NCI-H2107 treated with DMSO at 0.1 percent for 48 hours (cell line): ENCODE results near the gene PROB1.

Source experiments
- DNase-seq: peaks from one replicate; lab custom pipeline; 2025; ENCODE audit not compliant: unreplicated experiment; lab: John Stamatoyannopoulos, UW

The PROB1 gene

DNA sequence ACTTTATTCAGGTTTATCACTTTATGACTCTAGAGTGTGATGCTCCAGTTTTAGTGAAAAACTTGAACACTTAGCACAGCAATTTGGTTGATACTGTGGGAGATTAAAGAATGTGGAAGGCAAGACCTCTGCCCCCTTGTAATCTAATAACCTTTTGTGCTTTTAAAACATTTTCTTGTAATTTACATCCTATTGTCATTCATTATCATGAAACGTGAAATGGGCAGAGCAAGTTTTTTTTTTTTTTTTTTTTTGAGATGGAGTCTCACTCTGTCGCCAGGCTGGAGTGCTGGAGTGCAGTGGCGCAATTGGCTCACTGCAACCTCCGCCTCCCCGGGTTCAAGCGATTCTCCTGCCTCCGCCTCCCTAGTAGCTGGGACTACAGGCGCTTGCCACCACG, 51.4 kb downstream of the PROB1 start:
- DNase-seq, result no peak

DNA sequence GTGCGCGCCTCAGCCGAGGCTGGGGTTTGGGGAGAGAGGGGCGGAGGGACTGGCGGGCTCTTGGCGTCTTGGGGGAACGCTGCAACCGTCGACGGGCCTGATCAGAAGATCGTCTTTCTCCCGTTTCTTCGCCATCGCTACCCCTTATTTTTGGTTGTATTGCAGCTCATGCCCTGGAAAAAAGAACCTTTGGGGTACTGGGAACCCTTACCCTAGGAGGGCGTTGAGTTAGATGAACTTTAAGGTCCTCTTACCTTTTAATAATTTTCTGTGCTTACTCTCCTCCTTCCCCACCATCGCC, 52.5 kb downstream of the PROB1 start:
- DNase-seq, result no peak

DNA sequence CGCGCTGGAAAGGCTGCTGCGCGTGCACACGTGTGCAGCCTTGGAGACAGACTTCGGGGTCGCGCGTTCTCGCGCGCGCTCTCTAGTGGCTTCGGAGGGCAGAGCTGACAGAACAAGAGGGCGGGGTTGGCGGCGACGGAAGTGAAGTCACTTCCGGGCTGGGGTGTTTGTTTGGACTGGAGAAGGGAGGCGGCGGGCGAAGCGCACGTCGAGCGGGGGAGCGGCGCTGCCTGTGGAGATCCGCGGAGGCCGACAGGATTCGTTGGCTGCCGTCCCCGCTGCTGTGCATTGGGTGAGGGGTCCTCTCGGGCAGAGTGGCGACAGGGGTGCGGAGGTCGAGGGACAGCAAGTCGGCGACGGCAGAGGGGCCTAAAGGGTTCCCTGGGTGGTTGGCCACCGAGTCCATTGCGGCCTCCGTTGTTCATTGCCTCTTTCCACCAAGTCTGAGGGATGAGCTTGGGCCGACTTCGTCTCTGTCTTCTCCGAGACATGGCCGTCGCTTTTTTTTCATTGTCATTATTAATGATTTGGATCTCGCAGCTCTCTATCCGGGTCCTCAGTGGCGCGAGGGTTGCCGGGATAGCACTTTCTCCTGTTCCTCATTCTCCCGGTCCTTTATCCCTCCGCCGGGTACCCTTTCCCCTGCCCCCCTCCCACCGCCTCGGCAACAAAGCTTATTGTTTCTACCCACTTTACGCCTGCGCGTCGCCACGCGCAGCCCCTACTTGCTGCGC, 53.0 kb downstream of the PROB1 start, which contains the start of gene PAIP2:
Gene PAIP2 (plus strand): TSS at position 166 of the 734 bp plus-strand sequence. CDS start 21,931 bp downstream, outside the sequence.
- DNase-seq, result peak; percentile 81

GRCh38 chr5:139341187-139341688, 53.7 kb downstream of the PROB1 start:
- DNase-seq, result no peak
